NCI-H2171 (cell line): ENCODE data around the gene ELF2.
"Not testable (repeated sequence)": the region's sequence is repeated elsewhere in the genome, so short reads cannot be mapped to it uniquely, and the experiment has no call there.

Source experiments
- DNase-seq: peaks from one replicate; lab custom pipeline; 2025; lab: John Stamatoyannopoulos, UW

ELF2 gene

DNA sequence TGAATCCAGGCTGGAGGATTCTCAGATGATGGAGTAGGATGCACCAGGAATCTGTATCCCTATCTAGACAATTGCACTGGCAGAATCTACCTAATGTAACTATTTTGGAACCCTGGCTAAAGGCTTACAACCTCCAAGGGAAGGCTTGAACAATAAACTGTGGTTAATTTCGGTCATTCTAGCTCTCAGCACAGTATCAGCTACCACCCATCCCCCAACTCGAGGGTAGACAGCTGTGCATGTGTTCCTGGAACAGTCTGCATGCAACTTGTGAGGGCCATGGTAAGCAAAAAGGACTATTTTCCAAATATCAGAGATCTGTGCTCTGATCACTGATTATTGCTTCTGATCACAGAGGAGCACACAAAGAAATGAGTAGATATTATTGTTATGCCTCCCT, 34.0 kb downstream of the ELF2 start:
- no peak for DNase-seq

DNA sequence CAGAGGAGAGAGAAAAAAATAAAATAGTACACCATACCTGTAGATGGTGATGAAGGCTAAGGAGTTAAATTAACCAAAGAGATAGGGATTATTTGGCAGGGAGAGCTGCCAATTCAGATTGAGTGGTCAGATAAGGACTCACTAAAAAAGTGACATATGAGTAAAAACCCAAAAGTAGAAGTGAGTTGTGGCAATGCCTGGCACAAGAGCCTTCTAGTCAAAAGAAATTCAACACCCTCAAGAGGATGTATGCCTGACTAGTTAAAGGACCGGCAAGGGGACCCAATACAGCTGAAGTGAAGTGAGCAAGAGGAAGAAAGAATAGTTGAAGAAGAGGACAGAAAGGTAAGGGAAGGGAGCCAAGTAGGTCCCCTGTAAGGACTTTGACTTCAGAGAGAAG, 34.9 kb downstream of the ELF2 start:
- no peak for DNase-seq

- no peak for DNase-seq
Measured at GRCh38 chr4:139137763-139138162, 39.3 kb downstream of the ELF2 start.

DNA sequence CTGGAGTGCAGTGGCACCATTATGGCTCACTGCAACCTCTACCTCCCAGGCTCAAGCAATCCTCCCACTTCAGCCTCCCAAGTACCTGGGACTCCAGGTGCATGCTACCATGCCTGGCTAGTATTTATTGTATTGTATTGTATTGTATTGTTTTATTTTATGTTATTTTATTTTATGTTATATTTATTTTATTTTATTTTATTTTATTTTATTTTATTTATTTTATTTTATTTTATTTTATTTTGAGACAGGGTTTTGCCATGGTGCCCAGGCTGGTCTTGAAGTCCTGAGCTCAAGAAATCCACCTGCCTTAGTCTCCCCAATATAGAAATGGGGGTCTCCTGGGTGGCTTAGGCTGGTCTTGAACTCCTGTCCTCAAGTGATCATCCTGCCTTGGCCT, 42.6 kb downstream of the ELF2 start:
- no peak for DNase-seq

DNA sequence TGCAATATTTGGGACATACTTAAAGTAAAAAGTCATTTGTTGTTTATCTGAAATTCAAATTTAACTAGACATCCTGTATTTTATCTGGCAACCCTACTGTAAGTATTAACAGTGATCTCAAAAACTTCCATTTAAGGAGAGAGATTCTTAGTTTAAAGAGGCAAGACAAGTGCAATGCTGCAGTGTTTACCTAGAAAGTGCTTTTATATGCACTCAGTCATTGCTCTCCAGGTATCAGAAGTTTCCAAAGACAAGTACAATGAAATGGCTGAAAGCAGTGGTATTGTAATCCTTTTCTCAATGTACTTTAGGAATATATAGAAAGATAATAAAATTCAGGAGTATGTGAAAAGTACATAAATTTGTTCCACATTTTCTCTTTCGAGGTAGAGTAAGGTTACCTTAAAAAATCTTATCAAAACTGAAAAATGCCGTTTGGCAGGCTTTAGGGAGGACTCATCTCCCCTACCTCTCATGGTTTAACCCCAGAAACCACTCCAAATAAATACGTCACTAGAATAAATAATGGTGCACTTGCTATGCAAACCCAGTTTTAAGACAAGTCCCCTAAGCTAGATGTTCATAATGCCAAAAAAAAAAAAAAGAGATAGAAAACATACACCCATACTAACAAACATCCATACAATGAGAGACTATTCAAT, 45.7 kb downstream of the ELF2 start:
- DNase-seq: no peak

GRCh38 chr4:139129206-139129605, 47.8 kb downstream of the ELF2 start:
- DNase-seq: no peak

- DNase-seq: no peak
Measured at GRCh38 chr4:139126898-139127297, 50.1 kb downstream of the ELF2 start.

DNA sequence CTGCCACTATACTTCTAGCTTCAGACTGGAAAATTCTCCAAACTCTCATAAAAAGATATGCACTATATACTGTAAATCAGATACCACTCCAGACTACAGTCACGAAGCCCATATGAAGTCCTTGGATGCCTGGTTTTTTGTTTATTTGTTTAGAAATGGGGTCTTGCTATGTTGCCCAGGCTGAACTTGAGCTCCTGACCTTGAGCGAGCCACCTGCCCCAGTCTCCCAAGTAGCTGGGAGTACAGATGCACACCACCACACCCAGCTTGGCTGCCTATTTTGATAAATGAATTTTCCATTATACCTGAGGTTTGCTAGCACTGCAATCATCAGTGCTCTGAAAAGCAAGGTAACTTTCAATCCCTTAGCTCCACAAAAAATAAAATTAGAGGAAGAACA, 53.1 kb downstream of the ELF2 start:
- DNase-seq: no peak

DNA sequence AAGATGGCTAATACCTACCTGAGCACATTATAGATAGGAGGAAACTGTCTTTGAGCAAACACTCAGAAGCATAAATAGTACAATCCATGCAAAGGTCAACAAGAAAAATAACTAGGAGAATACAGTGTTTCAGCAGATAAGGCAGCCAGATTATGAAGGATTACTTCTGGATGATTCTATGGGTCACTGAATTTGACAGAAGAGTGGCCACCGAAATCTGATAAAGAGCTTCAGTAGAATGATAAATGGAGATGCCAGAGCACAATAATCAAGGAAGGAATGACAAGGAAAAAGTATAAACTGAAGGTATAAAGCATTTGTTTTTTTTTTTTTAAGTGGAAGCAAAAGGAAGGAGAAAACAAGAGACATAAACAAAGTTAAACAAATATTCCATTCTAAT, 58.7 kb downstream of the ELF2 start:
- no peak for DNase-seq

GRCh38 chr4:139115226-139115625, 61.8 kb downstream of the ELF2 start:
- DNase-seq: no peak

DNA sequence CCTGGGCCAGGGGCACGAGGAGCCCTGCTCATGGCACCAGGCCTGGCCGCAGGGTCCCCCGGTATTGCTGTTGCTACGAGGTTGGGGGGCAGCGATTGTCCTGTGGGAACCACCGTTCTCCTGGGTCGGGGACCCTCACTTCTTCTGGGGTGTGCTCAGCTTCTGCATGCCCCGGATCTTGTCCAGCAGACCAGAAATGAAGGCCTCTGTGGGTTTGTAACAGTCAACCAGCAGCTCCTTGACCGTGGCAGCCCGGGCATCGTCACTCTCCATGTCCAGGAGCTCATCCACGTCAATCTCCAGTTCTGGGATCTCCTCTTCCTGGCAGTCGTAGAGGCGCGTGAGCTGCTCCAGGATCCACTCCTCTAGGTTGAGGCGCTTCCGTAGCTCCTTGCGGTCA, 62.2 kb downstream of the ELF2 start:
- DNase-seq: not testable (repeated sequence)

DNA sequence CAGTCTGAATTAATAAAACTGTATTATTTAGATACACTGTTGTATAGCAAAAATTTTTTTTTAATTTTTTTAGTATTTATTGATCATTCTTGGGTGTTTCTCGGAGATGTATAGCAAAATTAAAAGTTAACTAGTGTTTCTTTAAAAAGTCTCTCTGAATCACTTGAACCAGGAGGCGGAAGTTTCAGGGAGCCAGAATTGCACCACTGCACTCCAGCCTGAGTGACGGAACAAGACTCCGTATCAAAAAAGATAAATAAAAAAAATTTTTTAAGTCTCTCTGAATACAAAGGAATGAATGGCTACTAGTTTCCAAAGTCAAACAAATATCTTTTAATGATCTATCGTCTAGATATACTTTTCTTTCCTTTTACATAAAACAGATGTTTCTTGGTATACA, 64.4 kb downstream of the ELF2 start:
- no peak for DNase-seq

GRCh38 chr4:139108567-139109128, 68.4 kb downstream of the ELF2 start:
- DNase-seq: no peak

GRCh38 chr4:139099366-139099982, 77.5 kb downstream of the ELF2 start:
- peak; percentile 47 for DNase-seq

GRCh38 chr4:139092271-139092670, 84.7 kb downstream of the ELF2 start:
- DNase-seq: no peak

- DNase-seq: no peak
Measured at GRCh38 chr4:139085141-139085540, 91.9 kb downstream of the ELF2 start.

DNA sequence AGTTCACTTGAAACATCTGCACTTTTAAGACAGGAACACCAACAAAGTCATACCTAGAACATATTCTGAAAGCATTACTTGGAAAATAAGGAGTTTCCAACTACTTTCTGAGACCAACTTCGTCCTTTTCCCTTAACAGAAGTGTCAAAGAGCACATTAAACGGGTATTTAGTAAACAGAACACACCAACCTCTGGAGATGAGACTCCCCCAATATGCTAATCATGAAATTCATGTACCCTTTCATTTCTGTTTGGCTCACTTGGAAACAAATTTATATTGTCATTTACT, 92.3 kb downstream of the ELF2 start:
- DNase-seq: no peak

DNA sequence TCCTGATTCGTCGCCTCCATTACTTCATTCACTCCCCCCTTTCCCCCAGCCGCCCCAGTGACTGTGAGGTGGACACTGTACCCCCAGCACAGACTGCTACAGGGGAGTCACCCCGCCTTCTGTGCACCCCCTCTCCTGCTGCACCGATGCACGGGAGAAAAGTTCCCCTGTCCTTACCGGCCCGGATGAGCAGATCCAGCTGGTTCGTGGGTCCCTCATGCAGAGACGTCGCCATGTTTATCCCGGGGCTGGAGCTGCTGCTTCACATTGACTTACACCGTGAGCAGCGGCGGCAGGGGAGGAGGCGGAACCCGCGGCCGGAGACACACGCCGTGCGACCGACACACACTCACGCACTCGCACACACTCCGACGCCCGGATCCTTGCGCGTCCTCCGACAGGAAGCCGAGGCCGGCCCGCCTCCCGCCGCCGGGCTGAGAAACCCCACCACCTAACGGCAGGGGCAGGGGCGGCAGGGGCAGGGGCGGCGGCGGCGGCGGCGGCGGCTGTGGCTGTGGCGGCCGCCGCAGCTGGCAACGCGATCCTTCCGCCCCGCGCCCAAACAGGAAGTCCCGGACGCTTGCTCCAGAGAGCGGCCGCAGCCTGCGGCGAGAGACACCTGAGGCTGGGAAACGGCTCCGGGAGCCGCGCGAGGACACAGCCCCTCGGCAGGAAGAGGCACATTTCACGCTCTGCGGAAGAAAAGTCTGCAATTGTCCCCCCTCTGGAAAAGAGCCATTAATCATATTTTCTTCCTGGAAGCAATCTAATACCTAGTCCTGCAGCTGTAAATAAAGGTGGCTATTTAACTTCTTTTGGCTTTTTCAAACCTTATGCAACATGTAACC, 92.8 kb downstream of the ELF2 start:
- DNase-seq: peak; percentile 72

- DNase-seq: peak; percentile 36
Measured at GRCh38 chr4:139083607-139083955, 93.4 kb downstream of the ELF2 start.

DNA sequence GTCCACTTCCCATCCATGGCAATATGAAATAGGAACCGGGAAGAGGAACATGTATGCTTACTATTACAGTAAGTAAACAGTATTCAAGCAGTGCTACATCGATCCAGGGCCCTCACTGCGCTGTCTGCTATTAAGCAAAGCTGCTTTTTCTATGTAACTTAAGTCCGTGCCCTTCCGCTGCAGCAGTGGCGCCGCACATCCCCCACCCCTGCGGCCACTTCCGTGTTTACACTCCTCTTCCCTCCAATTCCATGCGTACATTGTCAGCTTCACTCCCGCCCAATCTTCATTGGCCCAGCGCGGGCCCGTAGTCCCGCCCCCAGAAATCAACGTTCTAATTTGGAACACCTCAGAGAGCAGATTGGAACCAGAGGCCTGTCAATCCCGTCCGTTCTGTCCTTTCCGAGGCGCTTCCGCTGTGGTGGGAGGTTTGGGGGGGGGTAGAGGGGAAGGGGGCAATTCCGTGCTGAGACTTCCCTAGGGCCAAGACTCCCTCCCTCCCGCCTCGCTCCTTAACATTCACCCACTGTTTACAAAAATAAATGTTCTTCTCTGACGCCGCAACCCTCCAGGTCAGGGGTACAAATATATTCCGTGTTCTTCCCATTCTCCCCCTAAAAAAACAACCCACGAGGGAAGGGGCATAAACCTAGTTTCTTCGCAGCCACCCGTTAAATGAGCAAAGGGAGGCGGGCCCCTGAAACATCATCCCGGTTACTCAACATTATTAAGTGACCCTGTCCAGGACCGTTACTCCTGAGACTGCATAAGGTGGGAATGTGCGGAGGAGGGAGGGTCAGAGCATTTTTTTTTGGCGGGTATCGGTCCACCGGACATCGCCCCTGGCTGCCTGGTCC, 94.0 kb downstream of the ELF2 start:
- DNase-seq: peak; percentile 88

GRCh38 chr4:139078926-139079325, 98.1 kb downstream of the ELF2 start:
- DNase-seq: no peak
